ENCODE results near the gene CD69.
"Not testable (repeated sequence)": the region's sequence is repeated elsewhere in the genome, so short reads cannot be mapped to it uniquely, and the experiment has no call there.

Gene CD69

DNA sequence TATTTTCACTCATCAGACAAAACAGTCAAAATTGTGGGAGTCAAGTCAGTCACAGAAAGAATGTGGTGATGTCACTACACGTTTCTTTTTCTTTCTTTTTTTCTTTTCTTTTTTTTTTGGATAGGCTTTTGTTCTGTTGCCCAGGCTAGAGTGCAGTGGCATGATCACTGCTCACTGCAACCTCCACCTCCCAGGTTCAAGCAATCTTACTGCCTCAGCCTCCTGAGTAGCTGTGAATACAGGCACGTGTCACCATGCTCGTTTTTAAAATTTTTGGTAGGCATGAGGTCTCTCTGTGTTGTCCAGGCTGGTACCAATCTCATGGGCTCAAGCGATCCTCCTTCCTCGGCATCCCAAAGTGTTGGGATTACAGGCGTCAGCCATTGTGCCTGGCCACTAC, 30.1 kb downstream of the CD69 start:
- peak; percentile 10 to 11 for ATAC-seq (replicated peaks)
- H3K4me1 Mint-ChIP-seq = peaks cover 11 to 40% of the 10 kb centered on the region in 2 donors
- no peak for DNase-seq
- peak overlapping the region; percentile 87 to 88 for H3K4me3 Mint-ChIP-seq
- H3K27me3 Mint-ChIP-seq = no peaks in the 10 kb centered on the region
- no peaks in the 10 kb centered on the region for H3K9me3 Mint-ChIP-seq
- peak overlapping the region; percentile 93 for H3K27ac Mint-ChIP-seq
- peaks cover 18 to 37% of the 10 kb centered on the region in 2 donors for H3K36me3 Mint-ChIP-seq

DNA sequence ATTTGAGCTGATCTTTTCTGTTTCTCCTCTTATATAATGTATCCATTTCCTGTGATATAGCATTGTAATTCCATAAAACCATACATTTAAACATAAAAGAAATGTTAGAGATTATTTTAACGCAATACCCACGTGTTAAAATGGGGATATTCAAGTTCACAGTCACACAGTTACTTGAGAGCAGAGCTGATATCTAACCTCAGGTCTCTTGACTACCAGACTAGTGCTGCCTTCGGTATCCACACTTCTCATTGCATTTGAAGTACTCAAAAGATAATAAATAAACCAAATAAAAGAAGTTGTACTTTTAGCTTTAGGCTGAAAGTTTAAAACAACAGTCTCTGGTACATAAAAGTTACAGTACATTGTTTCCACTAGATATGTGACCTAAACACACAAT, 30.7 kb downstream of the CD69 start:
- Mint-ChIP-seq H3K4me3 (peak overlapping the region; percentile 71 to 77), H3K4me1 (peaks cover 11 to 40% of the 10 kb centered on the region in 2 donors), H3K36me3 (peaks cover 21 to 39% of the 10 kb centered on the region in 2 donors), H3K9me3 (no peaks in the 10 kb centered on the region), H3K27me3 (no peaks in the 10 kb centered on the region), H3K27ac (peak overlapping the region; percentile 86)
- ATAC-seq (replicated peaks) = no peak
- no peak for DNase-seq

DNA sequence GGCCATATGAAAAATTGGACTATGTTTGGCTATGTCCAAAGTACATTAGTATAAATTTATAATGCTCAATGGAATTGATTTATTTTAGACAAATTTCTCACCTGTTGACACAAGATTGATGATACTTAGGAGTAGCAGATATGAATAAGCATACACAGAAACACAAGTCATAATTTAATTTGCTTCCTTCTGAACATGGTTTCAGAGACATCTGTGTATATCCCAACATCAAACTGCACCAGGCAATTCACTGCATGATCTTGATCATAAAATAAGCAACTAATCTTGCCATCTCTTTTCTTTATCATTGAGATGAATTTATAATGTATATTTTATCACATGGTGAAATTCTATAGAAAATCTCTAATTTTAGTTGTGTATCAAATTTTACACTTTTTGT, 31.6 kb downstream of the CD69 start:
- H3K36me3 Mint-ChIP-seq = peaks cover 23 to 45% of the 10 kb centered on the region in 2 donors

DNA sequence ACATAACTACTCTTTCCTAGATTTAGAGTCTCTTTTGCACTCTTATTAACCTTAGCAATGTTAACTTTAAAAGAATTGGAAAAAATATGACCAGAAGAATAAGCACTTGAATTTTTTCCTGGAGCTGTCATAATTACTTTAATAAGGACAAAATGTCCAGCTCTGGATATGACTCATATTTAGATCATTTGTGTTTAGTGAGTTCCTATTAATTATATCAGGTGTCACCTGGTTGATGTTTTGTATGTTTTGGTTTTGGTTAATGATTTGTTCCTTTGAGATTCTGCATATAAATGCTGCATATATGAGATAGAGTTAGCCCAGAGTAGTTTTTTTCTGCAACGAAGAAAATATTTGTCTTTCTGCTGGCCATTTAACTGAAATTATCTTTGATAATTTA, 32.9 kb downstream of the CD69 start:
- peaks cover 11 to 38% of the 10 kb centered on the region in 2 donors for H3K4me1 Mint-ChIP-seq
- no peaks in the 10 kb centered on the region for H3K27me3 Mint-ChIP-seq
- ATAC-seq (replicated peaks) = no peak
- peak overlapping the region; percentile 63 to 72 for H3K4me3 Mint-ChIP-seq
- no peak for DNase-seq
- H3K9me3 Mint-ChIP-seq = no peaks in the 10 kb centered on the region
- peaks cover 31 to 53% of the 10 kb centered on the region in 2 donors for H3K36me3 Mint-ChIP-seq
- H3K27ac Mint-ChIP-seq = peak overlapping the region; percentile 69

More for the DNA sequence above, 31.6 kb downstream of the CD69 start:
- no peak overlapping the region for H3K27ac Mint-ChIP-seq
- no peaks in the 10 kb centered on the region for H3K27me3 Mint-ChIP-seq
- peaks cover 10 to 38% of the 10 kb centered on the region in 2 donors for H3K4me1 Mint-ChIP-seq
- ATAC-seq (replicated peaks) = no peak
- peak overlapping the region; percentile 29 to 57 for H3K4me3 Mint-ChIP-seq
- H3K9me3 Mint-ChIP-seq = no peaks in the 10 kb centered on the region
- no peak for DNase-seq

DNA sequence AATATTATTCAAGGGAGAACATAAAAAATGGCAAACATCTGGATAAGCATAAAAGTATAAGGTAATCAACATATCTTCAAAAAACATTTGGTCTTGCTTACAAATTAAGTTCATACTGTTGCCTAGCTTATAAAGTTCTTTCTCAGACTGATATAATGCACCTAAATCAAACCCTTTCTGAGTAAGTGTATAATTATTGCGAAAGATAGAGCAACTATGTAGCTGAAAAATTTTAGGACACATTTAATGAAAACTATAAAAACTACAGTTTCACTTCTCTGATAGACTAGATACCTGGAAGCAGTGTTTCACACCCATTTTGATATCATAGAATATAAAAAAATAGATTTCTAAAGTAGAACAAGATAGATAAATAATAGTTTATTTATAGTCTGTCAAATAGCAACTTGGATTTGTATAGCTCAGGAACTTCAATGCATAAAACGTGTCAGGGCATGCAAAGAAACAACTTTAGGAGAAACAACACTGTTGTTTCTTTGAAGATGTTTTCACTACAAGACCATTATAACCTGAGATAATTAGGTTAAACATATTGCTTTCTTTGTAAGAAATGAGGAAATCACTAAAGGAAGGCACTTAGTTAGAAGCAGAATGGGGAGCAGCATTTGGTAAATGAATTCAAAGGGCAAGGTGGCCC, 35.4 kb downstream of the CD69 start:
- Mint-ChIP-seq H3K27me3 (no peaks in the 10 kb centered on the region), H3K9me3 (peaks cover 0 to 4% of the 10 kb centered on the region in 2 donors), H3K4me1 (peaks cover 26 to 52% of the 10 kb centered on the region in 2 donors), H3K27ac (no peak overlapping the region), H3K36me3 (peaks cover 37 to 61% of the 10 kb centered on the region in 2 donors), H3K4me3 (peak overlapping the region; percentile 31 to 73)
- ATAC-seq (replicated peaks) (no peak), DNase-seq (no peak)

DNA sequence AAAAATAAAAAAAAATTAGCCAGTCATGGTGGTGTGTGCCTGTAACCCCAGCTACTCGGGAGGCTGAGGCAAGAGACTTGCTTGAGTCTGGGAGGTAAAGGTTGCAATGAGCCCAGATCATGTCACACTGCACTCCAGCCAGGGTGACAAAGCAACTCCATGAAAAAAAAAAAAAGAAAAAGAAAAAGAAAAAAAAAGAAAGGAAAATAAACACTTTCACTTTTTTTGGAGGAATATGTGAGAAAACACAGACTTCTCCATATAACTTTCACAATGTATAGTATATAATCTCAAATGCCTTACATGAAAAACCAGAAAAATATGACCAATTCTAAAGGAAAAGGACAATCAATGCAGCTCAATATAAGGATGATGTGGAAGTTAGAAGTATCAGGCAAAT, 36.7 kb downstream of the CD69 start:
- Mint-ChIP-seq H3K36me3 (peaks cover 49 to 65% of the 10 kb centered on the region in 2 donors), H3K4me3 (peak overlapping the region; percentile 68 to 75)

DNA sequence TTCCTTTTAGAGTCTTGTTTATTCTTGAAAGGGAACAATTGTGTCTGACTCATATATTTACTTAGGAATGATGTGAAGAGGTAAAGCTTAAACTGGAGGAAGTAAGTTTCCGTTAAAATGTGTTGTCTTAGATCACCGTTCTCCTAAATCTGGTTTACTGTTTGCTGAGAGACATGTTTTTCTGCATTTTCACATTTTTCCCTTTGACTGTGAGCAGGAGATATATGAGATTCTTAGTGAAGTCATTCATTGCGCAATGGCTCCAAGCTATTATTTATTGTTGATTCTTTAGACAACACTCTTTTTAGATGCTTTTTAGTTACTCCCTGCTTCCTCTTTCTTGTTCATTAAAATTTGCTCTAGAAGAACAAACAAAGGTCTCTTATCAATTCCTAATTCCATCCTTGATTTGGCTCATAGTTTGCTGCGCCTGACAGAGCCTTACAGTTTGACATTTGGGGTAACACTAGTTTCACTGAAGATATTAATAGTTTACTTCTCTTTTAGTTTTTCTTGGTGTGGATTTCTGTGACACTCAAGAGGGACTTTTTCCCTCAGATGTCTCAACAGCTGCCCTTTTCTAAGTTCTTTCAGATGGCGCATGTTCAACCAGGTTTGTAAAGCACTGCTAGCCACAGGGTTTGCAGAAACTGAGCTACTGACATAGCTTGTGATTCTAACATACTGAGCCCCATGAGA, 39.2 kb downstream of the CD69 start:
- ATAC-seq (replicated peaks) (peak; percentile 91 to 92), DNase-seq (peak; percentile 66)
- Mint-ChIP-seq H3K27ac (peak overlapping the region; percentile 97), H3K27me3 (no peaks in the 10 kb centered on the region), H3K4me3 (peak overlapping the region; percentile 50 to 51), H3K4me1 (peaks cover 45 to 87% of the 10 kb centered on the region in 2 donors), H3K9me3 (peaks cover 0 to 9% of the 10 kb centered on the region in 2 donors), H3K36me3 (peaks cover 56 to 82% of the 10 kb centered on the region in 2 donors)

More for the DNA sequence above, 36.7 kb downstream of the CD69 start:
- Mint-ChIP-seq H3K9me3 (peaks cover 0 to 4% of the 10 kb centered on the region in 2 donors), H3K4me1 (peaks cover 34 to 64% of the 10 kb centered on the region in 2 donors), H3K27me3 (no peaks in the 10 kb centered on the region), H3K27ac (peak overlapping the region; percentile 92)
- ATAC-seq (replicated peaks) = no peak
- no peak for DNase-seq

DNA sequence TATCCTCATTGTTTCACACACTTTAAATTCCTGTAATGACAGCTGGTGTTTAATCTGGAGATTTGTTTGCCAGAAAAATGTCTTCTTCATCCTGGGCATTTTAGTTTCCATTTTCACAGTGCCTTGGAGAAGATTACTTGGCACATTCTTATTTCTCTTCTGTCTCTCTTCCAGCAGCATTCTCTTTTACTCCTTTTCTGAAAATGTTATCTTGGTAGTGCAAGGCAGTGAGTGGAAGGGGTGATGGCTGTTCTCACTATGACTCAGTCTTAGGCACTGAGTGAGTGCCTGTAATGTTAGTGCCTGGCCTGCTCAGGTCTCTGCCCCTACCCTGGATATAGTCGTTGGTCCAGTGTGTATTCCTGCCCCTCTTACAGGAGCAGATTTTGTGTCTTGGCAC, 40.9 kb downstream of the CD69 start:
- Mint-ChIP-seq H3K4me1 (peaks cover 59 to 89% of the 10 kb centered on the region in 2 donors), H3K27me3 (no peaks in the 10 kb centered on the region), H3K9me3 (peaks cover 8 to 20% of the 10 kb centered on the region in 2 donors), H3K36me3 (peaks cover 57 to 90% of the 10 kb centered on the region in 2 donors), H3K27ac (peak overlapping the region; percentile 97), H3K4me3 (peak overlapping the region; percentile 30 to 51)
- peak; percentile 21 to 44 for ATAC-seq (replicated peaks)
- no peak for DNase-seq

DNA sequence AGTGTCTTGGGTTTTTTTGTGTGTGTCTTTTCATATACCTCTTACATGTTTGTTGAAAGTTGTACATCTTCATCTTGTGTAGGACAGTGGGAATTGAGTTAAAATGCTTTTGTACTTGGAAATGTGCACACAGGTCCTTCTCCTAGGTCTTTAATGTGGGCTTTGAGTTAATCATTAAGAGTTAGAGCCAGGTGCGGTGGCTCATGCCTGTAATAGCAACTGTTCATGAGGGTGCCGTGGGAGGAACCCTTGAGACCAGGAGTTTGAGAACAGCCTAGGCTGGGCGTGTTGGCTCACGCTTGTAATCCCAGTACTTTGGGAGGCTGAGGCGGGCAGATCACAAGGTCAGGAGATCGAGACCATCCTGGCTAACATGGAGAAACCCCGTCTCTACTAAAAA, 41.7 kb downstream of the CD69 start:
- Mint-ChIP-seq H3K36me3 (peaks cover 57 to 86% of the 10 kb centered on the region in 2 donors), H3K9me3 (peaks cover 8 to 20% of the 10 kb centered on the region in 2 donors), H3K4me3 (peak overlapping the region; percentile 53 to 71), H3K27me3 (no peaks in the 10 kb centered on the region), H3K27ac (peak overlapping the region; percentile 97), H3K4me1 (peaks cover 63 to 92% of the 10 kb centered on the region in 2 donors)
- no peak for DNase-seq
- ATAC-seq (replicated peaks) = no peak

DNA sequence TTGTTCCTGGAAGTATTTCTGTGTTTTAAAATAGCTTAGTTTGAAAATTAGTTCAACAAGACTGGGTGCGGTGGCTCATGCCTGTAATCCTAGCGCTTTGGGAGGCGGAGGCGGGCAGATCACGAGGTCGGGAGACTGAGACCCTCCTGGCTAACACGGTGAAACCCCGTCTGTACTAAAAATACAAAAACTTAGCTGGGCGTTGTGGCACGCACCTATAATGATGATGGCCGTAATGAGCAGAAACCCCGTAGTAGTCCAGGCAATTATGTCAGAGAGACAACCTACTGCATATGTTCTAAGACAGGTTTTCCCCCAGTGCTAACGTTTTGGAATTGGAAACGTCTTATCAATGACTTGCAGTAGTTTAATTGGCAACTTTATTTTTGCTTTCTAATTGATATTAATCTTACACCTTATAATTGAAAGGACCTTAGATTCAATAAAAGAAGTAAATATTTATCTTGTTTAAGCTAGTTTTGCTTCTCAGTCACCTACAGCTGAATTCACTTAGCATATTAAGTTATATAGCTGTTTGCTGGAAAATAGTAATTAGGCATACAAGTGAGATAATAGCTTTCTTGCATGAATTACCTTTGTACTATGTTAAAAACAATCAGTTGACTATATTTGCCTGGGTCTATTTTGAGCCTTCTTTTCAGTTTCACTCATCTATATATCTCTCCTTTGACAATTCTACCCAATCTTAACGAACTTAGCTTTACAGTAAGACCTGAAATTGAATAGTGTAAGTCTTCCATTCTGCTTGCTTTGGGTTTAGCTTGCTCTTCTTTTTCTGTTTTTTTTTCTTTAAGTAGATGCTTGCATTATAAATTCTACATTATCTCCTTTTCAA, 43.4 kb downstream of the CD69 start:
- H3K4me1 Mint-ChIP-seq = peaks cover 67 to 91% of the 10 kb centered on the region in 2 donors
- H3K36me3 Mint-ChIP-seq = peaks cover 52 to 73% of the 10 kb centered on the region in 2 donors
- ATAC-seq (replicated peaks) (peak in 1 of 2 donors; percentile 27), DNase-seq (no peak)
- peak overlapping the region in 1 of 2 donors; percentile 4 for H3K4me3 Mint-ChIP-seq
- H3K27ac Mint-ChIP-seq = peak overlapping the region; percentile 85
- no peaks in the 10 kb centered on the region for H3K27me3 Mint-ChIP-seq
- H3K9me3 Mint-ChIP-seq = peaks cover 8 to 20% of the 10 kb centered on the region in 2 donors

DNA sequence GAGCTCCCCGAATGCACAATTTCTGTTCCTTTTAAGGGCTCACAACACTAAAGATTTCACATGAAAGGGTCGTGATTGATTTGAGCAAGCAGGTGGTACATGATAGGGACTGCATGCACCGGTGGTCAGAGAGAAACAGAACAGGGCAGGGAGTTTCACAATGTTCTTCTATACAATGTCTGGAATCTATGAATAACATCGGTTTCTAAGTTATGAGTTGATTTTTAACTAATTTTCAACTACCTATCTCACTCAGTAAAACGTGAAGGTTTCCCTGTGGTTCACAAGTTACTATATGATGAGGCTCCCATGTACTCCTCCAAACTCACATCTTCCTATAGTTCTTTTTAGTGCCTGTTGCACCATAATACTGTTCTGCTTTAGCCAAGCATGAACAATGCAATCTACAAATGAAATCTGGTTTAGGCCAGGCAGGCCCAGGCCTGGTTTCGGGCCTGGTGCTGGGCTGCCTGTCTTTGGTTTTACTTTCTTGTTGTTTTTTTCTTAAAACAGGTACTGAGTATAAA, 47.6 kb downstream of the CD69 start:
- H3K4me3 Mint-ChIP-seq = peak overlapping the region; percentile 54 to 58
- ATAC-seq (replicated peaks) = peak; percentile 84
- H3K4me1 Mint-ChIP-seq = peaks cover 62 to 95% of the 10 kb centered on the region in 2 donors
- H3K9me3 Mint-ChIP-seq = peaks cover 10 to 12% of the 10 kb centered on the region in 2 donors
- H3K27ac Mint-ChIP-seq = peak overlapping the region; percentile 93
- H3K36me3 Mint-ChIP-seq = peaks cover 45 to 69% of the 10 kb centered on the region in 2 donors
- DNase-seq, H3K27me3 Mint-ChIP-seq: not testable (repeated sequence)

DNA sequence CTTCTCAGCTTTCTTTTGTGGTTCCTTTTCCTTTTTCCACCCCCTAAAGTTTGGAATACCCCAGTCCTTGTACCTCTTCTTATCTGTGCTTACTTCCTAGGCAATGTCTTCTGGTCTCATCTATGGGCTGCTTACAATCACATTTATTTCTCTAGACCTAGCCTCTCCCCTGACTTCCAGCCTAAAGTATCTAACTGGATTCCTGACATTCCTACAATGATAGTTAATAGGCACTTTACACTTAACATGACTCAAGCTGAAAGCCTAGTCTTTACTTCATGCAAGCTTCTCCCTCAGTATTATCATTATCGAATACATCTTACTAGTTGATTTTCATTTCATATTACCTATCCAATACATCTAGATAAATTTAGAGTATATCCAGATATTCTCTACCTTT, 49.0 kb downstream of the CD69 start:
- H3K27me3 Mint-ChIP-seq = no peaks in the 10 kb centered on the region
- no peak for DNase-seq
- peak overlapping the region; percentile 78 for H3K27ac Mint-ChIP-seq
- peaks cover 14 to 17% of the 10 kb centered on the region in 2 donors for H3K9me3 Mint-ChIP-seq
- ATAC-seq (replicated peaks) = no peak
- H3K36me3 Mint-ChIP-seq = peaks cover 52 to 67% of the 10 kb centered on the region in 2 donors
- no peak overlapping the region for H3K4me3 Mint-ChIP-seq
- peaks cover 66 to 94% of the 10 kb centered on the region in 2 donors for H3K4me1 Mint-ChIP-seq

DNA sequence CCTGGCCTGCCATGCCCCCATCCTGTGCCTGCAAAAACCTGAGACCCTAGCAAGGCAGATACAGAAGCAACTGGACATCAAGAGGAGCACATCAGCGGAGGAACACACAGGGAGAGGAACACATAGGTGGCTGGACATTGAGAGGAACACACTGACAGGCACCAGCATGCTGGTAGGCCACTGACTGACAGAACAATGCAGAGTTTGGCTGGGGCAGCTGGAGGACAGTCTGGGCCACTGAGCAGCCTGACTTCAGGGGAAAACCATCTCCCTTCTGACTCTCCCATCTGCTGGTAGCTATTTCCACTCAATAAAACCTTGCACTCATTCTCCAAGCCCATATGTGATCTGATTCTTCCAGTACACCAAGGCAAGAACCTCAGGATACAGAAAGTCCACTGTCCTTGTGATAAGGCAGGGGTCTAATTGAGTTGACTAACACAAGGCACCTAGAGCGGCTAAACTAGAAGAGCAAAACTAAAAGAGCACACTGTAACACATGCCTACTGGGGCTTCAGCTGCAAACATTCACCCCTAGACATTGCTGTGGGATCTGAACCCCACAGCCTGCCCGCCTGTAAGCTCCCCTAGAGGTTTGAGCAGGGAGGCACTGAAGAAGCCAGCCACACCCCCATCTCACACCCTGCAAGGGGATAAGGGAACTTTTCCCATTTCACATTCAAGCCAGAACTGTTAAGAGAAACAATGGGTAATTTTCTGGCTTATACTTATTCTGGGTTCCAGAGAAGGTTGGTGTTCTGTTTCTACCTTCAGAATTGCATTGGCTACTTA, 49.9 kb downstream of the CD69 start:
- H3K36me3 Mint-ChIP-seq = peaks cover 52 to 67% of the 10 kb centered on the region in 2 donors

More for the DNA sequence above, 49.9 kb downstream of the CD69 start:
- no peak for ATAC-seq (replicated peaks)
- Mint-ChIP-seq H3K4me3 (peak overlapping the region in 1 of 2 donors; percentile 17), H3K4me1 (peaks cover 66 to 94% of the 10 kb centered on the region in 2 donors), H3K9me3 (peaks cover 13 to 14% of the 10 kb centered on the region in 2 donors), H3K27me3 (no peaks in the 10 kb centered on the region), H3K27ac (peak overlapping the region; percentile 87)
- no peak for DNase-seq
